ENCODE data around the gene BICD1.

The BICD1 gene

GRCh38 chr12:32104572-32105355 is 1.9 kb upstream of the BICD1 start:
- DNase-seq, result no peak

GRCh38 chr12:32105986-32106516 is 596 bp upstream of the BICD1 start:
- no peak for DNase-seq

- DNase-seq, result peak in 1 of 2 experiments; percentile 7
Observed at GRCh38 chr12:32107359-32108267, 966 bp downstream of the BICD1 start.

DNA sequence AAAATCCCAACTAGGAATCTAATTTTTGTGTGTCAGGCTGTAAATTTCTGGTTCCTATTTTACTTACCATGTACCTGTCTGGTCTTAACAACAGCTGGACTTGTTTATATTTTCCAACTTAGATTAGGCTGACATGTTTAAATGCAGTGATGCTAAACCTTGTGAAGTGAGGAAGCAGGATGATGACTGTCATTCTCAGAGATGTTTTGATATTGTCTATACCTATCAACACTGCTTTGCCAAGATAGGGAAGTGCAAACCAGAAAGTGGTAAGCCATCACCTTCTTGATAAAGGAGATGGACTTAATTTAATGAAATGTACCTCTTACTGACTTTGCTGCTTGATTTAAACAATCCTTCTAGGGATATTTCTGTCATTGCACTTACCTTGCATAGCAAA is 2.1 kb downstream of the BICD1 start:
- no peak for DNase-seq

- no peak for DNase-seq
Observed at GRCh38 chr12:32110417-32110816, 3.8 kb downstream of the BICD1 start.

DNA sequence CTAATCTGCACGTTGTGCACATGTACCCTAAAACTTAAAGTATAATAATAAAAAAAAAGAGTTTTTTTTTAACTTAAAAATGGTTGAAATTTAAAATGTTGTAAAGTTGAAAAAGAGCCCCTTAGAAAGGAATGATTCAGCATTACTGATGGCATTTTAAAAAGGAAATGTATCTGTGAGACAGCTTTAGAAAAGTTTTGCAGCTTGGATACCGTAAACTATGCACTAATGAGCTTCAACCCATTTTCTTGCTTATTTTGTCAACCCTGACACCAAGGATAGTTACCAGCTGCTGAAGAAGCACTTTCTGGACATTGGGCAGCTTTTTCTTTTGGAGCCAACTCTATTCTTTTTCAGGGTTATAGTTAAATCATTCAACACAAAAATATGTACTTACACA is 4.3 kb downstream of the BICD1 start:
- no peak for DNase-seq

DNA sequence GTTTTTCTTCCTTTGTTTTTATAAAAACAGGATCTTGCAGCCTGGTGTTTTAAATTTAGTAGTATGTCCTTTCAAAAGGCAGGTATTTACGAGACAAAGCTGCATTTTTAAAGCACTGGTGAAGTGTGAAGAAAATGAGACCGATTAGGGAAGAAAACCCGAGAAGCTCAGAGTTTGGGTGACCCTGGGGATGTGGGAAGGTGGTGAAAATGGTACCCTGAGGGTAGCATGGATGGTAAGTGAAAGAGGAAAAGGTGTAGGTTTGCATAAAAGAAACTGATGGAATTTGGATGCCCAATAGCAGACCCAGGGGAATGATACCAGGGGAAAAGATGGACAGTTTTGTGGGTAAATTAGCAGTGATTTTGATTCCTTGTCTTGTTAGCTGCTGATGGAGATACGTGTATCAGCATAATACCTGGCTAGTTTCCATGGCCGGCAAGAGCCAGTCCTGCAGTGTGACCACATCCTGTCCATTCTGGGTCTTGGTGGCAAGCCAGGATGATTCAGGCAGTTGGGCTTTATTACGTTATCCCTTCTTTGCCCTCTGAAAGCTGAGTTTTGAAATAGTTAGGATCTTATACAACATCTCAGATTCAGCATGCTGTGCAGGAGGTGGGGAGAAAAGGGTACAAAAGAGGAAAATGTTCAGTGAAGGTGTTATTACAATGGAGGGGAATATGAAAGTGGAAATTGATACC is 8.9 kb downstream of the BICD1 start:
- peak in 1 of 2 experiments; percentile 26 for DNase-seq

DNA sequence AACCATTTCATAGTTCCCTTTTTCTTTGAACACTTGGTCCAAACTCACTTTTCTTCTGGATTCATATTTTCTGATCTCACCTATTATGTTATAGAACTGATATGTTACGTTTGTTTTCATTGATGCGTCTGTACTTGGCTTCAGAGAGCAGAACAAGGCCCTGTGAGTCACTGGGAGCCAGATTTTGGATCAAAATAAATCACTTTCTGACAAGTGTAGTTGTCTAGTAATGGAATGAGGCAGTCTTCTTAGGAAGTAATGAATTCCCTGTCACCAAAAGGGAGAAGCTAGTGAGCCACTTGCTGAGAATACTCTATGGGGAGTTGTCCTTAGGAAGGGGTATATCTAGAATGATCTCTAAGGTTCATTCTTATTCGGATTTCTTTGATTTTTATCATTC is 10.2 kb downstream of the BICD1 start:
- no peak for DNase-seq

- DNase-seq, result no peak
Observed at GRCh38 chr12:32117316-32117715, 10.7 kb downstream of the BICD1 start.

- no peak for DNase-seq
Observed at GRCh38 chr12:32118806-32119205, 12.2 kb downstream of the BICD1 start.

DNA sequence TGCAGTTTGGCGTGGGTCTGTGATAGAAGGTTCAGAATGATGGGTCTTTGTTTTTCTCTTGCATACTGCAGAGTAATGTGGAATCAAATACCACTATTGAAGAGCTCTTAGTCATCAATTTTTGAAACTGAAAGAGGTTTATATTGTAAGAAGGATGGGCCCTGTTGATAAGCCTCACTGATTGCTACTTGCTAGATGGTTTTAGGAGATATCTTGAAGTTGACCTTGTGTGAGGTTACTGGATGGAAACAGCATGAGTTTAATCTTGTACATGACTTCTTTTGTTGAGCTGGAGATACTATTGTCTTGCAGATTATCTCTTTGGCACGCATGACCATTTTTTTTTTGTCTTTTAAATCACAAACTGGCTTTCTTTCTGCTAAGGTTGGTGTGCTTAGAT is 13.8 kb downstream of the BICD1 start:
- no peak for DNase-seq

GRCh38 chr12:32124637-32125036 is 18.0 kb downstream of the BICD1 start:
- DNase-seq, result no peak

DNA sequence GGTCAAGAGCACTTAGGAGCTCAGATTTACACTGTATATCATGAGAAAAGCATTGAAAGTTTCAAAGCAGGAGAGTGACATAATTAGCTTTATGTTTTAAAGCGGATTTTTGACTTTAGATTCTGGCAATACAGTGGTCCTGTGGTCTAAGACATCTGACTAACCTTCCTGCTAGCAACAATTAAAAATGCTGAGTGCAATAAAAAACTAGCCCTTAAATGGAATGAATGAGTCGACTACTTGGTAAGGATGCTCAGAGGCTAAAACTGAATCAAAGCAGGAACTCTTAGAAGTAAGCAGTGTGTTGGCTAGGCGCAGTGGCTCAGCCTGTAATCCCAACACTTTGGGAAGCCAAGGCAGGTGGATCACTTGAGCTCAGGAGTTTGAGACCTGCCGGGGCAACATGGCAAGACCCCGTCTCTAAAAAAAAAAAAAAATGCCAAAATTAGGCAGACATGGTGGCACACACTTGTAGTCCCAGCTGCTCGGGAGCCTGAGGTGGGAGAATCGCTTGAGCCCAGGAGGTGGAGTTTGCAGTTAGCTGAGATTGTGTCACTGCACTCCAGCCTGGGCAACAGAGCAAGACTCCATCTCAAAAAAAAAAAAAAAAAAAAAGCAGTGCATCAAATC is 18.9 kb downstream of the BICD1 start:
- no peak for DNase-seq

DNA sequence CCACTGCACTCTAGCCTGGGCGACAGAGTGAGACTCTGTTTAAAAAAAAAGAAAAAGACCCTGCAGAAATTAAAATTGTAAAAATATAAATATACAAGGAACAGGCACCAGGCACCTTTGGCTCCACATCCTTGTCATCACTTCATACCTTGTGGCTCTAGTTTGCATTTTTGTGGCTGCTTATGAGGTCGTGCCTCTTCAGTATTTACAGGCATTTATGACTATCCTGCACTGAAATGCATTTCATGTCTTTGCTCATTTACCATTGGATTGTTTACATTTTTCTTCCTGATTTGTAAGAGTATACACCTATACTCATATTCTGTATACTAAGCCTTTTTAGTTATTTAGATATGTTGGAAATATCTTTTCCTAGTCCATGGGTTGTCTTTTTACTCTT is 20.1 kb downstream of the BICD1 start:
- DNase-seq, result no peak

- DNase-seq, result no peak
Observed at GRCh38 chr12:32131666-32132065, 25.0 kb downstream of the BICD1 start.

DNA sequence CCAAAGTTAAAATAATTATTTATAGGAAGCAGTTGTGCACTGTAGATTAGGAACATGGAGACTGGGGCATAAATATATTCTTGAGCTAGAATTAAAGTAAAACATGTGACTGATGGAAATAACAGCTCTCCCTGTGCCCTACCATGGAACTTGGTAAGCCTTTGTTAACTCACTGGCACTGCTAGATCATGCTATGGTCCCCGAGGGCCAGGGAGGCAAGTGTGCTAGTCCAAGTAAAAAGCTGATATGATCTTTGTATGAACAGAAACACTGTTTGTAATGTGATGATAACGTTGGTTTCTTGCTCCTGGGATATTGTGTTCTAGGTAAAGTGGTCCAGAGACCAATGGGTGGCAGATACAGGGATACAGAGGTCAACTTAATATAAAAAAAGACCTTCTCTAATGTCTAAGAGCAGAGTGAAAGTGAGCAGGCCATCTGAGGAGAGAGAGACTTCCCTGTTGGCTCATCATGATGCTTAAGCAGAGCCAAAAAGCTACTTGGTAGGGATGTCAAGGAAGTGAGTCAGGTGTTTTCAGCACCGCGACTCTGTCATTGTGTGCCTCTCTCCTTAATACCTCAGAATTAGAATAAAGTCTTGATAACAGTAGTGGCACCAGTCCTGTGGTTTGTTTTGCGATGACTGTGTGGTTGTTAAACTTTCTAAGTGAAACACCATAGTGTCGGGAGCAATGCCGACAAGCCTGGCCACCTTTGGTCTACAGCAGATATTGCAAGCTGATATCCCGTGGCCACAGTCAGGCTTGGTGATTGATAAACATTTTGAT is 27.6 kb downstream of the BICD1 start:
- DNase-seq, result no peak

GRCh38 chr12:32135967-32136366 is 29.3 kb downstream of the BICD1 start:
- no peak for DNase-seq

DNA sequence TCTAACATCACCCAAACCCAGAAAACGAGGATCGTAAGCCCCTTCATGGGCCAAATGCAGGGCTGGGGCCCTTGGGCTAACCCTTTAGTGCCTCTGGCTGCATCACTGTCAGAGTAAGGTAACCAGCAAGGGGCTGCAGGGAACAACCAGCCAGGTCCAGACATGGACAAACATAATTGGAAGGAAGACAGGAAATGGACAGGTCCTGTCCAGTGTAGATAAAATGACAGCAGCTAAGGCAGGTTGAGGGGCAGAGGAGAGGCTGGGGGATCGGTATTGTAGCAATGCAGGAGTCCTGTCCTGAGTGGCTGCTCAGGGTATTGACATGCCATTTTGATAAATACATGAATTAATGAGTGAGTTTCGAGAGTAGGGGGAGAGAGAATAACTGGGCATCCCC is 29.8 kb downstream of the BICD1 start:
- no peak for DNase-seq

DNA sequence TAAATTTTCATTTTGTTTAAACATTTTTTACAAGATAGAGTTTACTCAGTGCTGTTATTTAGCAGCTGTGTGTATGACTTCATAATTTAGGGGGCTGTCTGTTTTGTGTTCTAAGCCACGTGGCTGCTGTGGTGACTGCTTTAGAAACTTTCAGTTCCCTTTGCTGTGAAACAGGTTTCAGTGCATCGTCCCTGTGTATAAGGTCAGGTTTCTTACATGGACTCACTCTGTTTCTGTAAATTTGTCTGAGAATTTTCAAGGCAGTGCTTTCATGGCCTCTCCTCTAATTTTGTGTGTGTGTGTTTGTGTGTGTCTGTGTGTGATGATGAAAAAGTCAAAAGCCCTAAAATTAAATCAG is 32.4 kb downstream of the BICD1 start:
- DNase-seq, result no peak

DNA sequence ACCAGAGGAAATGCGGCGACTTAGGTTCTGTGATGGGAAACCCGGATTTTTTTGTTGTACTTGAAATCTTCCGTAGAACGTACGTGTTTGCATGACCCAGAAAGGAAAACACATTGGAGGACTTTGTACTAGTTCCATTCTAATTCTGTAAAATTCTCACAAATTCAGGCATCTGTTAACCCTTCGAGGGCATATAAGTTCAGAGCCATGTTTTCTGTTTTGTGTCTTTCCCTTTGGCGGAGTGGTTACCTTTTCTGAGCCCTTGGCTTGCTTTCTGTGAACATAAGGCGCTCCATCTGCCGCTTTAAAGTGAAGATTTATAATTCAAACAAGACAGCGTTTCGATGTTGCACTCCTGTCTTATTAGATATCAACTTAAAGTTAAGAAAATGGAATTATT is 34.2 kb downstream of the BICD1 start:
- DNase-seq, result no peak

- DNase-seq, result no peak
Observed at GRCh38 chr12:32145096-32145495, 38.4 kb downstream of the BICD1 start.

Measured in SHP77 (cell line).